ENCODE results near the gene ABHD17B.

DNA sequence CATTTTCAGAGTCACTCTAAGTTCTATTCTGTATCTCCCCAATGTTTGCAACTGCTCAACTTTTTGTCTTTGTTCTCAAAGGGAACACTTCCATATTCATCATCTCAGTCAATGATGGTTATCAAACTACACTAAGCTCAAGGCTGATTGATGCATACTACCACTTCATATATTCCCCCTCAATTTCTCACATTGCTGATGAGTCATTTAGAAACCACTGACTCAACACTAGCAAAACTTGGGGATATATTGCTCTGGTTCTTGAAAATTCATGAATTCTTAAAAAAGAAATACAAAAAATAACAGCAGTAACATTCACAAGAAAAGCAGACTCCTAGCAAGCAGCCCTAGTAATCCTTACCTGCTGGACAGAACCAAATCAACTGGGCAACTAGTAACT is 52.2 kb downstream of the ABHD17B start:
- TF ChIP-seq, protein P1, sequence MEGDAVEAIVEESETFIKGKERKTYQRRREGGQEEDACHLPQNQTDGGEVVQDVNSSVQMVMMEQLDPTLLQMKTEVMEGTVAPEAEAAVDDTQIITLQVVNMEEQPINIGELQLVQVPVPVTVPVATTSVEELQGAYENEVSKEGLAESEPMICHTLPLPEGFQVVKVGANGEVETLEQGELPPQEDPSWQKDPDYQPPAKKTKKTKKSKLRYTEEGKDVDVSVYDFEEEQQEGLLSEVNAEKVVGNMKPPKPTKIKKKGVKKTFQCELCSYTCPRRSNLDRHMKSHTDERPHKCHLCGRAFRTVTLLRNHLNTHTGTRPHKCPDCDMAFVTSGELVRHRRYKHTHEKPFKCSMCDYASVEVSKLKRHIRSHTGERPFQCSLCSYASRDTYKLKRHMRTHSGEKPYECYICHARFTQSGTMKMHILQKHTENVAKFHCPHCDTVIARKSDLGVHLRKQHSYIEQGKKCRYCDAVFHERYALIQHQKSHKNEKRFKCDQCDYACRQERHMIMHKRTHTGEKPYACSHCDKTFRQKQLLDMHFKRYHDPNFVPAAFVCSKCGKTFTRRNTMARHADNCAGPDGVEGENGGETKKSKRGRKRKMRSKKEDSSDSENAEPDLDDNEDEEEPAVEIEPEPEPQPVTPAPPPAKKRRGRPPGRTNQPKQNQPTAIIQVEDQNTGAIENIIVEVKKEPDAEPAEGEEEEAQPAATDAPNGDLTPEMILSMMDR (IDR thresholded peaks at IDR 0.05; ENCODE audit: low read depth, low read length, missing input control) = no peak
- no peak for TF ChIP-seq RXRA (IDR thresholded peaks at IDR 0.05)
- TF ChIP-seq SP1 (IDR thresholded peaks at IDR 0.05) = no peak
- no peak for TF ChIP-seq GABPA (IDR thresholded peaks at IDR 0.05 in 1 of 2, conservative IDR thresholded peaks at IDR 0.05 in 1 of 2)
- no peak for TF ChIP-seq RAD21 (IDR thresholded peaks at IDR 0.05)
- TF ChIP-seq FOXA1 (IDR thresholded peaks at IDR 0.05) = no peak
- TF ChIP-seq ATF3 (IDR thresholded peaks at IDR 0.05) = no peak
- no peak for TF ChIP-seq TAF1 (conservative IDR thresholded peaks at IDR 0.05)
- TF ChIP-seq JUND (IDR thresholded peaks at IDR 0.05) = no peak
